ENCODE results near the gene NAT16.

NAT16 gene

DNA sequence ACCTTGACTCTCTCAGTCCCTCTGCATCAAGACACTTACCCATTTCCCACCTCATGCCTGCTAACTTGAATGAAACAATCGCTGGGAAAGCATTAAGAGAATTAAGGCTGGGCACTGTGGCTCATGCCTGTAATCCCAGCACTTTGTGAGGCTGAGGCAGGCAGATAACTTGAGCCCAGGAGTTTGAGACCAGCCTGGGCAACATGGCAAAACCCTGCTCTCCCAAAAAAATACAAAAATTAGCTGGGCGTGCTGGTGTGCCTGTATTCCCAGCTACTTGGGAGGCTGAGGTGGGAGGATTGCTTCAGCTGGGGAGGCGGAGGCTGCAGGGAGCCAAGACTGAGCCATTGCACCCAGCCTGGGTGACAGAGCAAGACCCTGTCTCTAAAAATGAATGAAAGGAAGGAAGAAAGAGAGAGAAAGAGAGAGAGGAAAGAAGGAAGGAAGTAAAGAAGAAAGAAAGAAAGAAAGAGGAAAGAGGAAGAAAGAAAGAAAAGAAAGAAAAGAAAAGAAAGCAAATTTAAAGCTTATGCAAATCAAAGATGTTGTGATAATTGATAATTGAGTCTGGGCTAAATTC, 52.5 kb downstream of the NAT16 start:
- TF ChIP-seq CTCF (IDR thresholded peaks at IDR 0.05) (no peak), ZFX (IDR thresholded peaks at IDR 0.05; ENCODE audit: borderline replicate concordance) (no peak)
- no peak overlapping the region for H3K27ac ChIP-seq

DNA sequence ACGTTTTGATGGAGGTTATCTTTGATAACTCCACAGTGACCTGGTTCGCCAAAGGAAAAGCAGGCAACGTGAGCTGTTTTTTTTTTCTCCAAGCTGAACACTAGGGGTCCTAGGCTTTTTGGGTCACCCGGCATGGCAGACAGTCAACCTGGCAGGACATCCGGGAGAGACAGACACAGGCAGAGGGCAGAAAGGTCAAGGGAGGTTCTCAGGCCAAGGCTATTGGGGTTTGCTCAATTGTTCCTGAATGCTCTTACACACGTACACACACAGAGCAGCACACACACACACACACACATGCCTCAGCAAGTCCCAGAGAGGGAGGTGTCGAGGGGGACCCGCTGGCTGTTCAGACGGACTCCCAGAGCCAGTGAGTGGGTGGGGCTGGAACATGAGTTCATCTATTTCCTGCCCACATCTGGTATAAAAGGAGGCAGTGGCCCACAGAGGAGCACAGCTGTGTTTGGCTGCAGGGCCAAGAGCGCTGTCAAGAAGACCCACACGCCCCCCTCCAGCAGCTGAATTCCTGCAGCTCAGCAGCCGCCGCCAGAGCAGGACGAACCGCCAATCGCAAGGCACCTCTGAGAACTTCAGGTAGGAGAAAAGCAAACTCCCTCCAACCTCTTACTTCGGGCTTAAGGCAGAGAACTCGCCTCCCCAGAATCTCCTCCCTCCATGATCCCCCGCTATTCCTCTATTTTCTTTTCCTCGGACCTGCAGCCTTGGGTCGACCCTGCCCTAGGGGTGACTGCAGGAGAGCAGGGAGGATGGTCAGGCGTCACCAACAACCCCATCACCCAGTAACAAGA, 53.2 kb downstream of the NAT16 start, which contains the start of gene SERPINE1:
Gene SERPINE1 (plus strand): TSS at position 454 of the 809 bp plus-strand sequence. CDS start 1,290 bp downstream, outside the sequence.
- TF ChIP-seq ZFX (IDR thresholded peaks at IDR 0.05; ENCODE audit: borderline replicate concordance), result no peak
- peak; percentile 18; the same call in 1 of the 2 replicates for TF ChIP-seq CTCF (IDR thresholded peaks at IDR 0.05)
- no peak within 1 kb of the TSS for H3K27ac ChIP-seq

- no peak for TF ChIP-seq ZFX (IDR thresholded peaks at IDR 0.05; ENCODE audit: borderline replicate concordance)
- no peak overlapping the region for H3K27ac ChIP-seq
Observed at GRCh38 chr7:101125989-101126650, 54.0 kb downstream of the NAT16 start.

- H3K27ac ChIP-seq, result no peak overlapping the region
- TF ChIP-seq CTCF (IDR thresholded peaks at IDR 0.05) (no peak), ZFX (IDR thresholded peaks at IDR 0.05; ENCODE audit: borderline replicate concordance) (no peak)
Observed at GRCh38 chr7:101124376-101125056, 55.6 kb downstream of the NAT16 start.

DNA sequence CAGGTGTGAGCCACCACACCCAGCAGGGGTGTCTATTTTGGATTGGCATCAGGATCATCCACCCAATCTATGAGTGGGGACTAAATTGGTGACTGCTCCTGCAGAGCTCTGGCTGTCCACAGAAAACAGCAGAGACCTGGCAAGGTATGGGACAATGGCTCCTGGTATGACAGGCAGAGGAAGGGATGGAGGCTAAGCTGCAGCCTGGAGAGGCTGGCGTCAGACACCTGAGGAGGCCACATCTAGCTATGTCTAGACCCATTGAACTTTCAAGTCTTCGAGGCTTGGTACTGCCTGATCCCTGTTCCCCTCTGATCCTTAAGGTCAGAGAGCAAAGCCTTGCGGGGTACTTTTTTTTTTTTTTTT, 56.4 kb downstream of the NAT16 start:
- no peak overlapping the region for H3K27ac ChIP-seq
- TF ChIP-seq CTCF (IDR thresholded peaks at IDR 0.05) (no peak), ZFX (IDR thresholded peaks at IDR 0.05; ENCODE audit: borderline replicate concordance) (no peak)

GRCh38 chr7:101122933-101123702, 57.0 kb downstream of the NAT16 start:
- no peak overlapping the region for H3K27ac ChIP-seq
- no peak for TF ChIP-seq ZFX (IDR thresholded peaks at IDR 0.05; ENCODE audit: borderline replicate concordance)
- TF ChIP-seq CTCF (IDR thresholded peaks at IDR 0.05), result no peak

Measured in 22Rv1 (cell line).